Panc1 (cell line): ENCODE results near the gene ALKBH3. TPM values are rescaled to one million over a fixed set of nuclear protein-coding genes. Genes with fewer than 3 reads are reported as not detected.

ENCODE experiments used
- ATAC-seq: fragments of 200-7000 bp; cut with Tn5 transposase; 2 replicates; pipeline ENCODE4 v1.9.1; 2020; ENCODE audit warnings: mild to moderate bottlenecking, moderate library complexity
- BruUV-seq: library from RNA; stranded (reverse); fragments of 400-500 nt; replicated peaks from 2 replicates; lab custom pipeline; 2021; lab: Mats Ljungman, UMichigan
- CTCF ChIA-PET: fragments of 300-600 bp; sonication (Branson Sonifier 250); formaldehyde crosslinking; loops from one replicate; lab custom pipeline; 2022; ENCODE audit warnings: antibody characterized with exemption; lab: Charles Lee
- POLR2A ChIA-PET: fragments of 300-600 bp; sonication (Branson Sonifier 250); formaldehyde crosslinking; loops from one replicate; lab custom pipeline; 2022; ENCODE audit warnings: antibody characterized with exemption; lab: Charles Lee
- DNase-seq: peaks from one replicate; pipeline ENCODE4 v3.0.0-alpha.2; 2010; ENCODE audit warnings: low read depth, low spot score
- H3K27ac ChIP-seq: 2 replicates; pipeline ENCODE4 v1.5.1; 2011; ENCODE audit warnings: mild to moderate bottlenecking, low read length, inconsistent platforms
- H3K27me3 ChIP-seq: fragments of 200-500 bp; sonication (Bioruptor generic); 2 replicates; pipeline ENCODE4 v1.6.0; 2014; ENCODE audit warnings: low read length, inconsistent platforms; ENCODE audit not compliant: control insufficient read depth, insufficient read depth
- H3K36me3 ChIP-seq: fragments of 200-500 bp; sonication (Bioruptor generic); 2 replicates; pipeline ENCODE4 v1.5.1; 2014; ENCODE audit warnings: inconsistent platforms, mild to moderate bottlenecking, low read length, moderate library complexity; ENCODE audit not compliant: control insufficient read depth, insufficient read depth
- H3K4me1 ChIP-seq: 2 replicates; pipeline ENCODE4 v1.5.1; 2011; ENCODE audit warnings: inconsistent platforms, mild to moderate bottlenecking, low read length, moderate library complexity; ENCODE audit not compliant: control insufficient read depth, insufficient read depth
- H3K4me3 ChIP-seq, 2 experiments: 2 replicates each; pipeline ENCODE4 v1.5.1; 2011 to 2012; ENCODE audit warnings: low read depth in 2 of 2, low read length in 2 of 2, mild to moderate bottlenecking in 2 of 2, inconsistent platforms in 1 of 2, moderate library complexity in 1 of 2
- H3K9me3 ChIP-seq: fragments of 200-500 bp; sonication (Bioruptor generic); 2 replicates; pipeline ENCODE4 v1.5.1; 2014; ENCODE audit warnings: low read depth, mild to moderate bottlenecking, inconsistent platforms, low read length, moderate library complexity; ENCODE audit not compliant: control insufficient read depth, insufficient read depth
- POLR2AphosphoS5 ChIP-seq: IDR thresholded peaks from 2 replicates; pipeline ENCODE4 v1.6.1; 2012; ENCODE audit warnings: mild to moderate bottlenecking, low read depth, low read length, moderate library complexity
- SIN3A ChIP-seq: IDR thresholded peaks from 2 replicates; pipeline ENCODE4 v1.6.1; 2012; ENCODE audit warnings: low read depth, mild to moderate bottlenecking, low read length, moderate library complexity, borderline replicate concordance; ENCODE audit not compliant: insufficient read depth
- TCF7L2 ChIP-seq: IDR thresholded peaks from 2 replicates; pipeline ENCODE4 v1.6.1; 2011; ENCODE audit warnings: mild to moderate bottlenecking, low read depth, low read length, inconsistent platforms
- in situ Hi-C: cut with HindIII; loops from 2 replicates; pipeline ENCODE4 v1.10.0; 2016; ENCODE audit warnings: low sequenced_read_pairs, low pct_unique_long_range_greater_than_20kb
- intact Hi-C: fragments of 100-400 bp; cut with micrococcal nuclease; formaldehyde crosslinking; loops from one replicate; pipeline ENCODE4 v1.10.0; 2022; ENCODE audit not compliant: unreplicated experiment
- total RNA-seq: library from RNA; stranded (reverse); gene quantifications from one replicate; pipeline ENCODE4 v1.2.1, GENCODE V29; 2021; ENCODE audit not compliant: unreplicated experiment
- TF ChIP-seq, protein P1 (sequence below): fragments of 450-650 bp; IDR thresholded peaks from 2 replicates; pipeline ENCODE4 v1.5.1; 2017; ENCODE audit warnings: mild to moderate bottlenecking
- TF ChIP-seq, protein P2 (sequence below), 2 experiments: IDR thresholded peaks; 2 replicates each; pipeline ENCODE4 v1.6.1; 2011 to 2012; ENCODE audit warnings: low read depth in 2 of 2, control low read depth in 1 of 2, low read length in 1 of 2, mild to moderate bottlenecking in 1 of 2, moderate library complexity in 1 of 2; ENCODE audit not compliant: insufficient read depth in 1 of 2

Gene ALKBH3
- total RNA-seq, 1 experiment from 2014 or later = 34.4 TPM

DNA sequence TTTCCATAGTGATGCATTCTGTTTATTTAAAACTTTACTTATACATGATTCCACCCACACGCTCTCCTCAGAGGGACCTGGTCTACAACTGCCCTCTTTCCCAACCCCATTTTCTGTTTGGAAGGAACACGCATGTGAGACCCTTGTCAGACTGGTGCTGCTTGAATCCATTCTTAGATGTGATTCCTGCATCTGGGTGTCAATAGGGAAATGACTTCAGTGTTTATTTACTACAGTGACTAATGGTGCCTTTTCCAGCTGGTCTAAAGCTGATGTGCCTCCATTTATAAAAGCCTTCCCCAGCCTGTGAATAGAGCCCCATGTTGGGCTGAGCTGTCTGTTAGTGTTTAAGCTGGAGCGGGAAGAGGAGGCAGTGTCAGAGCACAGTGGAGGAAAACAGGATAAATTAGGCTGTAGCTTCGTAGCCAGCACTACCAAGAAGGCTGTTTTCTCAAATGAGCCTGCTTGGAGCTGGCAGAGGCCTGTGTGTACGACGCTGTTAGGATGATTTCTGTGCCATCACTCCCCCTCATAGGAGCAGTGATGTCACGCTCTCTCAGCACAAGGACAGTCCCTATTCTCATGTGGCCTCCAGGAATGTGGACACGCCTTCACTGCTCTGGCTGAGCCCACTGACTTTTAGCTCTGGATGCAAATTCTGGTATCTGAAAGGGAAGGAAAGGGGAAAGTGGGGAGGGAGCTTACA, 42.9 kb downstream of the ALKBH3 start:
- no peak for DNase-seq
- POLR2A ChIA-PET = no interaction called here
- peak; percentile 55; the same call in 1 of the 2 replicates for ATAC-seq
- Histone ChIP-seq H3K9me3 (no peaks in the 10 kb centered on the region), H3K4me3 (no peak overlapping the region), H3K27ac (no peak overlapping the region), H3K27me3 (no peaks in the 10 kb centered on the region), H3K4me1 (no peaks in the 10 kb centered on the region; the same call in 1 of the 2 replicates), H3K36me3 (peaks cover 3% of the 10 kb centered on the region; the same call in 1 of the 2 replicates)
- TF ChIP-seq, protein P1, sequence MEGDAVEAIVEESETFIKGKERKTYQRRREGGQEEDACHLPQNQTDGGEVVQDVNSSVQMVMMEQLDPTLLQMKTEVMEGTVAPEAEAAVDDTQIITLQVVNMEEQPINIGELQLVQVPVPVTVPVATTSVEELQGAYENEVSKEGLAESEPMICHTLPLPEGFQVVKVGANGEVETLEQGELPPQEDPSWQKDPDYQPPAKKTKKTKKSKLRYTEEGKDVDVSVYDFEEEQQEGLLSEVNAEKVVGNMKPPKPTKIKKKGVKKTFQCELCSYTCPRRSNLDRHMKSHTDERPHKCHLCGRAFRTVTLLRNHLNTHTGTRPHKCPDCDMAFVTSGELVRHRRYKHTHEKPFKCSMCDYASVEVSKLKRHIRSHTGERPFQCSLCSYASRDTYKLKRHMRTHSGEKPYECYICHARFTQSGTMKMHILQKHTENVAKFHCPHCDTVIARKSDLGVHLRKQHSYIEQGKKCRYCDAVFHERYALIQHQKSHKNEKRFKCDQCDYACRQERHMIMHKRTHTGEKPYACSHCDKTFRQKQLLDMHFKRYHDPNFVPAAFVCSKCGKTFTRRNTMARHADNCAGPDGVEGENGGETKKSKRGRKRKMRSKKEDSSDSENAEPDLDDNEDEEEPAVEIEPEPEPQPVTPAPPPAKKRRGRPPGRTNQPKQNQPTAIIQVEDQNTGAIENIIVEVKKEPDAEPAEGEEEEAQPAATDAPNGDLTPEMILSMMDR = no peak
- TF ChIP-seq SIN3A = no peak
- no peak for TF ChIP-seq POLR2AphosphoS5
- TF ChIP-seq TCF7L2 = no peak
- TF ChIP-seq, protein P2, sequence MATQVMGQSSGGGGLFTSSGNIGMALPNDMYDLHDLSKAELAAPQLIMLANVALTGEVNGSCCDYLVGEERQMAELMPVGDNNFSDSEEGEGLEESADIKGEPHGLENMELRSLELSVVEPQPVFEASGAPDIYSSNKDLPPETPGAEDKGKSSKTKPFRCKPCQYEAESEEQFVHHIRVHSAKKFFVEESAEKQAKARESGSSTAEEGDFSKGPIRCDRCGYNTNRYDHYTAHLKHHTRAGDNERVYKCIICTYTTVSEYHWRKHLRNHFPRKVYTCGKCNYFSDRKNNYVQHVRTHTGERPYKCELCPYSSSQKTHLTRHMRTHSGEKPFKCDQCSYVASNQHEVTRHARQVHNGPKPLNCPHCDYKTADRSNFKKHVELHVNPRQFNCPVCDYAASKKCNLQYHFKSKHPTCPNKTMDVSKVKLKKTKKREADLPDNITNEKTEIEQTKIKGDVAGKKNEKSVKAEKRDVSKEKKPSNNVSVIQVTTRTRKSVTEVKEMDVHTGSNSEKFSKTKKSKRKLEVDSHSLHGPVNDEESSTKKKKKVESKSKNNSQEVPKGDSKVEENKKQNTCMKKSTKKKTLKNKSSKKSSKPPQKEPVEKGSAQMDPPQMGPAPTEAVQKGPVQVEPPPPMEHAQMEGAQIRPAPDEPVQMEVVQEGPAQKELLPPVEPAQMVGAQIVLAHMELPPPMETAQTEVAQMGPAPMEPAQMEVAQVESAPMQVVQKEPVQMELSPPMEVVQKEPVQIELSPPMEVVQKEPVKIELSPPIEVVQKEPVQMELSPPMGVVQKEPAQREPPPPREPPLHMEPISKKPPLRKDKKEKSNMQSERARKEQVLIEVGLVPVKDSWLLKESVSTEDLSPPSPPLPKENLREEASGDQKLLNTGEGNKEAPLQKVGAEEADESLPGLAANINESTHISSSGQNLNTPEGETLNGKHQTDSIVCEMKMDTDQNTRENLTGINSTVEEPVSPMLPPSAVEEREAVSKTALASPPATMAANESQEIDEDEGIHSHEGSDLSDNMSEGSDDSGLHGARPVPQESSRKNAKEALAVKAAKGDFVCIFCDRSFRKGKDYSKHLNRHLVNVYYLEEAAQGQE (IDR thresholded peaks at IDR 0.05; ENCODE audit: insufficient read depth in 1 of 2, low read depth in 2 of 2, low read length in 1 of 2) = no peak
- intact Hi-C loops = no loop called here
- CTCF ChIA-PET = no interaction called here
- no TSS peak for BruUV-seq
- in situ Hi-C loops = no loop called here

DNA sequence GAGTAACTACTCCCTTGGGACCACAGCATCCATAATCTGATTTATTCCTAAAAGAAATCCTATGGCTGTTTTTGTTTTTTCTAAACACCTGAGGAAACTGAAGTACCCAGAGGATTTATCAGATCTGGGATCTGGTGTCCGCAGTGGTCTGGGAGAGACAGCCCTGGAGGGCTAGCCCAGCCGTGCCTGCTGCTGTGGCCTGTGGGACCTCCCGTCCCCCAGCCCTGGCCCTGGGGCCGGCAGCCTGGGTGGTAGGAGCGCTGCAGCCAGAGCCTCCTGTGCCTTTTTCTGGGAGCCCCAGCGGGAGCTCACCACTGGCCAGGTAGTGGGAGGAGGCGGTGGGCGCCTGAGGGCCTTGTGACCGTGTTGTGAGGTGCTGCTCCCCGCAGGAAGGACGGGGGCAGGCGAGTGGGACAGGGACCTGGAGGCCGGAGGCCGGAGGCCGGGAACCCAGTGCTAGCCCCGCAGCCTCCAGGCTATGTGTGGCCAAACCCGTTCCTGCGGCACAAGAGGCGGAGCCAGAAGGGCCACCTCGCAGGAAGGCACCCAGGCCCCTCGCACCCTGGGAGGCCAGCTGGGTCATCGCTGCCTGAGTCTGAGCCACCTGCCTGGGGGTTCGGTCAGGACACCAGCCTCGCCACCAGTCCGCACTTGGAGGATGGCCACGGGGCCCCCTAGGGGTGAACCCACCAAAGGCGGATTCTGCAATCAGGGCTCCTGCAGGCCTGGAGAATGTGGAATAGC, 43.7 kb downstream of the ALKBH3 start:
- Histone ChIP-seq H3K27ac (no peak overlapping the region), H3K27me3 (no peaks in the 10 kb centered on the region), H3K9me3 (no peaks in the 10 kb centered on the region), H3K4me3 (no peak overlapping the region), H3K36me3 (peaks cover 3% of the 10 kb centered on the region; the same call in 1 of the 2 replicates), H3K4me1 (no peaks in the 10 kb centered on the region; the same call in 1 of the 2 replicates)
- TF ChIP-seq POLR2AphosphoS5 = no peak
- TF ChIP-seq, protein P2 (IDR thresholded peaks at IDR 0.05; ENCODE audit: insufficient read depth in 1 of 2, low read depth in 2 of 2, low read length in 1 of 2) = no peak
- TF ChIP-seq SIN3A = no peak
- TF ChIP-seq TCF7L2 = no peak
- TF ChIP-seq, protein P1 = no peak; the same call in 1 of the 2 replicates
- in situ Hi-C loops (no loop called here), intact Hi-C loops (no loop called here)
- CTCF ChIA-PET = no interaction called here
- ATAC-seq (no peak), DNase-seq (no peak)
- no TSS peak for BruUV-seq
- POLR2A ChIA-PET = no interaction called here
